Suprapubic skin (tissue), 4 donors: ENCODE data around the gene NFATC3. TPM values are rescaled to one million over a fixed set of nuclear protein-coding genes. Genes with fewer than 3 reads are reported as not detected.
"Not testable (repeated sequence)": the region's sequence is repeated elsewhere in the genome, so short reads cannot be mapped to it uniquely, and the experiment has no call there.

Experiments
- DNase-seq, 2 donors: peaks; one replicate each; pipeline ENCODE4 v3.0.0-alpha.2; 2019; ENCODE audit warnings: low spot score in 2 of 2
- H3K27ac ChIP-seq: fragments of 200-600 bp; sonication (generic); one replicate; pipeline ENCODE4 v1.5.1; 2019
- H3K27me3 ChIP-seq: fragments of 200-600 bp; sonication (generic); one replicate; pipeline ENCODE4 v1.5.1; 2019
- H3K36me3 ChIP-seq: fragments of 200-600 bp; sonication (generic); one replicate; pipeline ENCODE4 v1.5.1; 2019
- H3K4me1 ChIP-seq: fragments of 200-600 bp; sonication (generic); one replicate; pipeline ENCODE4 v1.5.1; 2019
- H3K4me3 ChIP-seq: fragments of 200-600 bp; sonication (generic); one replicate; pipeline ENCODE4 v1.5.1; 2019; ENCODE audit warnings: mild to moderate bottlenecking
- H3K9me3 ChIP-seq: fragments of 200-600 bp; sonication (generic); one replicate; pipeline ENCODE4 v1.5.1; 2019
- EP300 ChIP-seq: sonication (generic); formaldehyde crosslinking; IDR thresholded peaks from one replicate; pipeline ENCODE4 v1.6.1; 2017; ENCODE audit warnings: antibody characterized with exemption
- POLR2A ChIP-seq, 2 donors: fragments of 450-650 bp; IDR thresholded peaks; one replicate each; pipeline ENCODE4 v1.6.1; 2017; ENCODE audit warnings: antibody characterized with exemption in 2 of 2, mild to moderate bottlenecking in 2 of 2, moderate library complexity in 2 of 2
- POLR2AphosphoS5 ChIP-seq, 3 donors: sonication (generic); formaldehyde crosslinking; IDR thresholded peaks; one replicate each; pipeline ENCODE4 v1.6.1; 2017; ENCODE audit warnings: antibody characterized with exemption in 3 of 3
- WGBS: methylation state at CpG from one replicate; pipeline ENCODE4 v1.1.5; 2018; 5-methylcytosine and 5-hydroxymethylcytosine counted together
- total RNA-seq, 4 donors: library from RNA; depleted of rRNA; stranded (reverse); fragments of >200 nt; gene quantifications; one replicate each; pipeline ENCODE4 v1.1.0, GENCODE V29; 2016
- TF ChIP-seq, protein P1 (sequence below), 2 donors: fragments of 200-600 bp in 1 of 2; fragments of 450-650 bp in 1 of 2; sonication (generic) in 1 of 2; IDR thresholded peaks; one replicate each; pipeline ENCODE4 v1.5.1; 2016 to 2019; ENCODE audit warnings: antibody characterized with exemption in 2 of 2, mild to moderate bottlenecking in 1 of 2, moderate library complexity in 1 of 2

Gene NFATC3
- total RNA-seq, 4 donors from 2014 or later, result 32.7 to 58.1 (median 36.9) TPM

DNA sequence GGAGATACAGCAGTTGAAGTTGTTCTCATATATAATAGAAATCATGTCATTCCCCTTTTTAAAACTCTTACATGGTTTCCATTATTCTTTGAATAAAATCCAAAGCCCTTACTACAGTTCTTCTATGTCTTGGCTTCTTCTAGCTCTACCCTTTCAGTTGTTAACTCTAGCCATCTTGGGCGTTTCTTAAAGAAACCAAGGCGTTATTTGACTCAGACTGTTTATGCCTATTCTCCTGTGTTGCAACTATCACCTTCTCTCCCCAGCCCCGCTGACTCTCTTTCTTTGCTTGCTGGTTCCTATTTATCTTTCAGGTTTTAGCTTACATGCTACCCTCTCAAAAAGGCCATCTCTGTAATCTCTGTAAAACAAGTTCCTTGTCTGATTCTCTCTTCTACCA, 32.7 kb downstream of the NFATC3 start:
- peaks cover 3% of the 10 kb centered on the region for H3K36me3 ChIP-seq
- no peak overlapping the region for H3K4me3 ChIP-seq
- TF ChIP-seq POLR2A (IDR thresholded peaks at IDR 0.05), result no peak
- TF ChIP-seq EP300, result no peak
- TF ChIP-seq, protein P1, sequence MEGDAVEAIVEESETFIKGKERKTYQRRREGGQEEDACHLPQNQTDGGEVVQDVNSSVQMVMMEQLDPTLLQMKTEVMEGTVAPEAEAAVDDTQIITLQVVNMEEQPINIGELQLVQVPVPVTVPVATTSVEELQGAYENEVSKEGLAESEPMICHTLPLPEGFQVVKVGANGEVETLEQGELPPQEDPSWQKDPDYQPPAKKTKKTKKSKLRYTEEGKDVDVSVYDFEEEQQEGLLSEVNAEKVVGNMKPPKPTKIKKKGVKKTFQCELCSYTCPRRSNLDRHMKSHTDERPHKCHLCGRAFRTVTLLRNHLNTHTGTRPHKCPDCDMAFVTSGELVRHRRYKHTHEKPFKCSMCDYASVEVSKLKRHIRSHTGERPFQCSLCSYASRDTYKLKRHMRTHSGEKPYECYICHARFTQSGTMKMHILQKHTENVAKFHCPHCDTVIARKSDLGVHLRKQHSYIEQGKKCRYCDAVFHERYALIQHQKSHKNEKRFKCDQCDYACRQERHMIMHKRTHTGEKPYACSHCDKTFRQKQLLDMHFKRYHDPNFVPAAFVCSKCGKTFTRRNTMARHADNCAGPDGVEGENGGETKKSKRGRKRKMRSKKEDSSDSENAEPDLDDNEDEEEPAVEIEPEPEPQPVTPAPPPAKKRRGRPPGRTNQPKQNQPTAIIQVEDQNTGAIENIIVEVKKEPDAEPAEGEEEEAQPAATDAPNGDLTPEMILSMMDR (IDR thresholded peaks at IDR 0.05), result no peak
- TF ChIP-seq POLR2AphosphoS5 (IDR thresholded peaks at IDR 0.05), result no peak
- H3K9me3 ChIP-seq, result no peaks in the 10 kb centered on the region
- peaks cover 24% of the 10 kb centered on the region for H3K4me1 ChIP-seq
- H3K27ac ChIP-seq, result no peak overlapping the region
- no peaks in the 10 kb centered on the region for H3K27me3 ChIP-seq
- 74% methylated on average over 3 of the region's 3 CpGs for WGBS
- no peak for DNase-seq

- not testable (repeated sequence) for H3K36me3 ChIP-seq, H3K27me3 ChIP-seq, H3K9me3 ChIP-seq, DNase-seq, H3K27ac ChIP-seq, H3K4me3 ChIP-seq
- H3K4me1 ChIP-seq, result peaks cover 24% of the 10 kb centered on the region
- 98% methylated on average over 13 of the region's 13 CpGs for WGBS
These were observed 33.8 kb downstream of the NFATC3 start for GRCh38 chr16:68118954-68119353.

- H3K27ac ChIP-seq, H3K27me3 ChIP-seq, H3K9me3 ChIP-seq, DNase-seq, H3K4me3 ChIP-seq, H3K36me3 ChIP-seq: not testable (repeated sequence)
- peaks cover 19% of the 10 kb centered on the region for H3K4me1 ChIP-seq
- 73% methylated on average over 5 of the region's 5 CpGs for WGBS
These were observed 35.3 kb downstream of the NFATC3 start for GRCh38 chr16:68120496-68120895.

GRCh38 chr16:68126395-68126794, 41.2 kb downstream of the NFATC3 start:
- H3K27me3 ChIP-seq, result no peaks in the 10 kb centered on the region
- no peak overlapping the region for H3K27ac ChIP-seq
- H3K9me3 ChIP-seq, result no peaks in the 10 kb centered on the region
- H3K36me3 ChIP-seq, result peaks cover 10% of the 10 kb centered on the region
- no peak overlapping the region for H3K4me3 ChIP-seq
- TF ChIP-seq, protein P1 (IDR thresholded peaks at IDR 0.05), result no peak
- TF ChIP-seq POLR2AphosphoS5 (IDR thresholded peaks at IDR 0.05) (no peak), POLR2A (IDR thresholded peaks at IDR 0.05) (no peak), EP300 (no peak)
- DNase-seq, result no peak
- WGBS, result 88% methylated on average over 2 of the region's 2 CpGs
- H3K4me1 ChIP-seq, result peaks cover 10% of the 10 kb centered on the region

GRCh38 chr16:68128577-68129305, 43.6 kb downstream of the NFATC3 start:
- Histone ChIP-seq H3K4me1 (peaks cover 10% of the 10 kb centered on the region), H3K27me3 (no peaks in the 10 kb centered on the region), H3K4me3 (no peak overlapping the region), H3K27ac (no peak overlapping the region), H3K36me3 (peaks cover 6% of the 10 kb centered on the region), H3K9me3 (no peaks in the 10 kb centered on the region)
- no peak for DNase-seq
- TF ChIP-seq POLR2AphosphoS5 (IDR thresholded peaks at IDR 0.05) (no peak), EP300 (no peak), POLR2A (IDR thresholded peaks at IDR 0.05) (no peak)
- TF ChIP-seq, protein P1 (IDR thresholded peaks at IDR 0.05), result no peak
- 45% methylated on average over 6 of the region's 6 CpGs for WGBS

DNA sequence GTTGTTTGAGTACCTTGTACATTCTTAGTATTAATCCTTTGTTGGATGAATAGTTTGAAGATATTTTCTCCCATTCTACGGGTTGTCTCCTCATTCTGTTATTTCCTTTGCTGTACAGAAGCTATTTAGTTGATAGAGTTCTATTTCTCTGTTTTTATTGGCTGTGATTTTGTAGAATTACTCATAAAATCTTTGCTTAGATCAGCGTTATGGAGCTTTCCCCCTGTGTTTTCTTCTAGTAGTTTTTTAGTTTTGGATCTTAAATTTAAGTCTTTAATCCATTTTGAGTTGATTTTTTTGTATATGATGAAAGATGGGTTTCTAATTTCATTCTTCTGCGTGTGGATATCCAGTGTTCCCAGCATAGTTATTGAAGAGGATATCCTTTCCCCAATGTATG, 45.4 kb downstream of the NFATC3 start:
- no peak overlapping the region for H3K4me3 ChIP-seq
- DNase-seq, result no peak
- WGBS, result 90% methylated on average over 3 of the region's 3 CpGs
- TF ChIP-seq POLR2AphosphoS5 (IDR thresholded peaks at IDR 0.05) (no peak), POLR2A (IDR thresholded peaks at IDR 0.05) (no peak), EP300 (no peak)
- TF ChIP-seq, protein P1 (IDR thresholded peaks at IDR 0.05), result no peak
- H3K27me3 ChIP-seq, result no peaks in the 10 kb centered on the region
- H3K27ac ChIP-seq, result no peak overlapping the region
- peaks cover 6% of the 10 kb centered on the region for H3K36me3 ChIP-seq
- peaks cover 10% of the 10 kb centered on the region for H3K4me1 ChIP-seq
- no peaks in the 10 kb centered on the region for H3K9me3 ChIP-seq
